AG09309 (cell line): Measurements from ENCODE around the gene NETO2.
"Not testable (repeated sequence)": the region's sequence is repeated elsewhere in the genome, so short reads cannot be mapped to it uniquely, and the experiment has no call there.

ENCODE experiments used
- DNase-seq: peaks from one replicate; pipeline ENCODE4 v3.0.0-alpha.2; 2010; ENCODE audit warnings: low read depth
- H3K4me3 ChIP-seq: 2 replicates; pipeline ENCODE4 v1.5.1; 2011; ENCODE audit warnings: mild to moderate bottlenecking, low read depth, low read length, moderate library complexity; ENCODE audit not compliant: control insufficient read depth
- TF ChIP-seq, protein P1 (sequence below): IDR thresholded peaks from 2 replicates; pipeline ENCODE4 v1.5.1; 2011; ENCODE audit warnings: mild to moderate bottlenecking, low read depth, low read length, inconsistent platforms; ENCODE audit not compliant: insufficient read depth, control insufficient read depth; ENCODE audit errors: missing control alignments

The NETO2 gene

GRCh38 chr16:47160422-47160821 lies 16.7 kb upstream of the NETO2 start:
- DNase-seq = no peak
- TF ChIP-seq, protein P1, sequence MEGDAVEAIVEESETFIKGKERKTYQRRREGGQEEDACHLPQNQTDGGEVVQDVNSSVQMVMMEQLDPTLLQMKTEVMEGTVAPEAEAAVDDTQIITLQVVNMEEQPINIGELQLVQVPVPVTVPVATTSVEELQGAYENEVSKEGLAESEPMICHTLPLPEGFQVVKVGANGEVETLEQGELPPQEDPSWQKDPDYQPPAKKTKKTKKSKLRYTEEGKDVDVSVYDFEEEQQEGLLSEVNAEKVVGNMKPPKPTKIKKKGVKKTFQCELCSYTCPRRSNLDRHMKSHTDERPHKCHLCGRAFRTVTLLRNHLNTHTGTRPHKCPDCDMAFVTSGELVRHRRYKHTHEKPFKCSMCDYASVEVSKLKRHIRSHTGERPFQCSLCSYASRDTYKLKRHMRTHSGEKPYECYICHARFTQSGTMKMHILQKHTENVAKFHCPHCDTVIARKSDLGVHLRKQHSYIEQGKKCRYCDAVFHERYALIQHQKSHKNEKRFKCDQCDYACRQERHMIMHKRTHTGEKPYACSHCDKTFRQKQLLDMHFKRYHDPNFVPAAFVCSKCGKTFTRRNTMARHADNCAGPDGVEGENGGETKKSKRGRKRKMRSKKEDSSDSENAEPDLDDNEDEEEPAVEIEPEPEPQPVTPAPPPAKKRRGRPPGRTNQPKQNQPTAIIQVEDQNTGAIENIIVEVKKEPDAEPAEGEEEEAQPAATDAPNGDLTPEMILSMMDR = no peak
- no peak overlapping the region for H3K4me3 ChIP-seq

DNA sequence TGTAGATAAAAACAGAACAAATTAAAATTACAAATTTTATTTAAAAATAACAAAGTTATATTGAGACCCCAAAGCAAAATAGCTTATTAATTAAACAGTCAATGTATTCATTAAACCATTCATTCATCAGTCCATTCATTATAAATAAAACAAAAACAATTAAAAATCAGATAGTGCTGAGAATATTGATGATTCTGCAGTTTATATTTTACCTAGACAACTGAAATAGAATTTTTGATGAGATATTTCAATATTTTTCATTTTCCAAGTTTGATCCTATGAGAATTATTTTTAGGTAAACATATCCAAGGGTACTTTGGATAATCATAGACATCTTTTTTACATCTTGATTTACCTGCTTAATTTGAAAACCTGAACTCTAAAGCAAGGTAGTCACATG lies 15.2 kb upstream of the NETO2 start:
- DNase-seq = no peak
- TF ChIP-seq, protein P1 = no peak
- H3K4me3 ChIP-seq = no peak overlapping the region

GRCh38 chr16:47156680-47157215 lies 13.0 kb upstream of the NETO2 start:
- DNase-seq = no peak
- TF ChIP-seq, protein P1 = no peak
- H3K4me3 ChIP-seq = no peak overlapping the region

- H3K4me3 ChIP-seq = not testable (repeated sequence)
Observed at GRCh38 chr16:47152501-47152900, 8.8 kb upstream of the NETO2 start.

DNA sequence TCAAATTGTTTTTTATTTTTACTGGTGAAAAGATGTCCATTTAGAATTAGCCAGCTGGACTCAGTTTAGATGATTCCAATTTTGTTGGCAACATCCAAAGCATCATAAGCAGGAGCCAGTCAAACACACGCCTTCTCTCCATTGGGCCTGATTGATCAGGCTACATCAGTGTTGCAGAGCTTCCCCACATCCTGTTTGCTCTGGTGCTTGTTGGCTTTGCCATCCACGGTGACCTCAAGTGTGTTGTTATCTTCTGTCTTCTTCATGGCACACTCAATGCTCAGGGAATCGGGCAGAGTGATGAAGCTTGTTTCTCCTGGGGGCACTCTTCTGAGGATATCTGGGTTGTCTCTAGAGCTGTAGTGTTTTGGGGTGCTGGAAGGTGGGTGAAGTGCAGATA lies 6.3 kb upstream of the NETO2 start:
- TF ChIP-seq, protein P1 = no peak
- DNase-seq = no peak
- no peak overlapping the region for H3K4me3 ChIP-seq

More at GRCh38 chr16:47152501-47152900, 8.8 kb upstream of the NETO2 start:
- DNase-seq = not testable (repeated sequence)

- no peak for DNase-seq
- H3K4me3 ChIP-seq = peak overlapping the region; percentile 54
- TF ChIP-seq, protein P1 = no peak
Observed at GRCh38 chr16:47144559-47144877, 773 bp upstream of the NETO2 start.

DNA sequence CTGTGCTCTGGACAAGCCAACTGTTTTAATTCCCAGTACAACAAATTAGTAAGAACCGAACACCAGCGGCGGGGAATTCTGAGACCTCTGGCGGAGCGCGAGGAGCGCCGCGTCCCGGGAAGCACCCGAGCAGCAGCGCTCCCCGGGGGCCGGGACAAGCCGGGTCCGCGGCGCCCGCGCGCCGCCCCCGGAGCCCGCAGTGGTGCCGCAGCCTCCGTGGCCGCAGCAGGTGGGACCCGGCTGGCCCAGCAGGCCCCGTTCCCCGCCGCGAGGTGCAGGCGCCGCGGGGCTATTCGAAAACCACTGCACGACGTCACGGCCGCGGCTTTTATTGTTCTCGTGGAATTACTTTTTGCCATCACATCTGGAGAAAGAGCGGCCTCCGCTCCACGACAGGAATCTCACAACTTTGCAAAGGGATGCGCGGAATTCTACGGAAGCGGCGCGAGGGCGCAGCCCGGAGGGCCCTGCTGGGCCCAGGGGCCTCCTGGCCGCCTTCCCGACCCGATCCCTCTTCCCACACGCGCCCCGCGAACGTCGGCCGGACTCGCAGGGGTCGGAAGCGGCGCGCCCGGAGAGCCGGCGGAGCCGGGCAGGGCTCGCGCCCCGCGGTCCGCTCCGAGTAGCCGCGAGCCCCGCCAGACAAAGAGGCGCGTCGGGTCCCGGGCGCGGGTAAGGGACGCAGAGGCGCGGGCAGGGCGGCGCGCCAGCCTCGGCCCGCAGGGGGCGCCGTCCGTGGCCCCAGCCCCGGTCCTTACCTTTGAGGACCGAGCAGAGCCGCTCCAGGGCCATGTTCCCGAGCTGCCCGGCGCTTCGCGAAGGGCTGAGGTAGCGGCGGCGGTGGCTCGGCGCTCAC lies 696 bp downstream of the NETO2 start:
- TF ChIP-seq, protein P1 = peak; percentile 40
- H3K4me3 ChIP-seq = peak overlapping the region; percentile 57
- DNase-seq = no peak
